ENCODE measurements around the gene NEURL1.

- TF ChIP-seq CTCF (IDR thresholded peaks at IDR 0.05; ENCODE audit: low read depth, low read length) = no peak
- TF ChIP-seq POLR2A (IDR thresholded peaks at IDR 0.05; ENCODE audit: extremely low read depth, insufficient read length) = no peak
Observed at GRCh38 chr10:103597003-103597402, 103.5 kb downstream of the NEURL1 start.

All from NB4 (cell line).